Activated CD8-positive, alpha-beta memory T cell treated with anti-CD3 and anti-CD28 coated beads for 24 hours (primary cell): Measurements from ENCODE around the gene NELFB.

Experiments
- DNase-seq: peaks from one replicate; pipeline ENCODE4 v3.0.0-alpha.2; 2020

NELFB gene

DNA sequence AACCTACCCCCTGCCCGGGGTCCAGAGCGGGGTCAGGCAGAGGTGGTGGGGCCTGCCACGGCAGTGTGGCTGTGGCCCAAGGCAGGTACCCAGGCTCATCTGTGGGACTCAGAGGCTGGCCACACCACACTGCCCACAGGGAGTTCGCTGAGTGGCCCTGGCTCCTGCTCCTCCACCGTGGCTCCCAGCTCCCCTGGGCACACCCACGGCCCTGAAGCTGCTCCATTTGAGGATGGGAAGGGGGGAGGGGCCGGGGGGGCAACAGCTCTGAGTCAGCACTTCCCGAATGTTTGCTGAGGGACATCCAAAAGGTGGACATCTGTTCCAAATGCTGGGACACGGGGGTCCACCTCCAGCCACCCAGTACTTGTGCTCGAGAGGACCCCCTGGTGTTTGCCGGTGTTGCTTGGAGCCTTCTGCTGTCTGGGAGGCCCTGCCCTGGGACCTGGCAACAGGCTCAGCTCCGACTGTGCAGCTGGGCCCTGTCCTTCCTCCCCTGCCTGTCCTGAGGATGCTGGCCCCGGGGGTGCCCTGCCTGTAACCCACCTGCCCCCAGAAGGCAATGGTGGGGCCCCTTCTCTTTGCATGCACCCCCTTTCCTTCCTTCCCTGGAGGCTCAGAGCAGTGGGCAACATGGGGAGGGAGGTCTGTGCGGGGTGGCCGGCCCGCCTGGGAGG, 49.4 kb downstream of the NELFB start:
- DNase-seq: peak; percentile 63

DNA sequence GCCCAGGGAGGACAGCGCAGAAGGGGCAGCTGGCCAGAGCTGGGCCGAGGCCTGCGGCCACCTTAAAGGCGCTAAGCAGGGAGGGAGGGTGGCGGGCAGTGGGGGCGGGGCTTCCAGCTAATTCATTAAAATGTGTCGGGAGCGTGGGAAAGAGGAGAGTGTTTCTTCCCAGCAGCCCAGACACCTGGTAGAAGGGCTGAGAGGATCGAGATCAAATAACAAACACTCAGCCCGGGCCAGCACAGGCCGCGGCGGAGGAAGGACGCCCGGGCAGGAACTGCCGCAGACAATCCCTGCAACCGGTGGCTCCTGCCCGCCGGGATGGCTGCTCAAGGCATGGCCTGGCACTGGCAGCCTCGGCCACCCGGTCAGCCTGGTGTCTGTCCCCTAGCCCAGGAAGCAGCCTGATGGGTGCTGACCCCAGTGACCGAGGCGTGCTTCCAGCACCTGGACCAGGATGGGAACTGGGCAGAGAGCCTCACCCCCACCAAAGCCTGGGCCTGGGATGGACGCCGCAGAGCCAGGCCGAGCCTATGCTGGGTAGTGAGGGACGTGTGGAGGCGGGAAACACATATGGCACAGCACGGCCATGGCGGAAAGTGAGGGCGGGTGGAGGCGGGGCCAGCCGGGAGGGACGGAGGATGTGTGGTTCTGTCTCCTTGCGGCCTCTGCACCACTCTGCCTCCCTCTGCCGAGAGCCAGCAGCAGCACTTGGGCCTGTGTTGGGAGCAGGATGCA, 50.1 kb downstream of the NELFB start:
- peak; percentile 84 for DNase-seq

DNA sequence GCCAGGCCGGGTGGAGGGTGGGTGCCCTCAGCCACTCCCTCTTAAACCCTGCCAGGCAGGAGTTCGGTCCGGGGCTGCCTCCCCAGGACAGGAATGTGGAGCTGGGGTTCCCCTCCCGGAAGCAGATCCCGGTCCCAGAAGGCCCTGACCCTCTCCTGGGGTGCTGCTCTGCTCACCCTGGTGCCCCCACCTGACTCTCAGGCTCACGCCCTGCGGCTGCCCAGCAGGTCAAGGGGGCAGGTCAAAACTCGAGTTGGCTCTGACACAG, 50.6 kb downstream of the NELFB start:
- no peak for DNase-seq

DNA sequence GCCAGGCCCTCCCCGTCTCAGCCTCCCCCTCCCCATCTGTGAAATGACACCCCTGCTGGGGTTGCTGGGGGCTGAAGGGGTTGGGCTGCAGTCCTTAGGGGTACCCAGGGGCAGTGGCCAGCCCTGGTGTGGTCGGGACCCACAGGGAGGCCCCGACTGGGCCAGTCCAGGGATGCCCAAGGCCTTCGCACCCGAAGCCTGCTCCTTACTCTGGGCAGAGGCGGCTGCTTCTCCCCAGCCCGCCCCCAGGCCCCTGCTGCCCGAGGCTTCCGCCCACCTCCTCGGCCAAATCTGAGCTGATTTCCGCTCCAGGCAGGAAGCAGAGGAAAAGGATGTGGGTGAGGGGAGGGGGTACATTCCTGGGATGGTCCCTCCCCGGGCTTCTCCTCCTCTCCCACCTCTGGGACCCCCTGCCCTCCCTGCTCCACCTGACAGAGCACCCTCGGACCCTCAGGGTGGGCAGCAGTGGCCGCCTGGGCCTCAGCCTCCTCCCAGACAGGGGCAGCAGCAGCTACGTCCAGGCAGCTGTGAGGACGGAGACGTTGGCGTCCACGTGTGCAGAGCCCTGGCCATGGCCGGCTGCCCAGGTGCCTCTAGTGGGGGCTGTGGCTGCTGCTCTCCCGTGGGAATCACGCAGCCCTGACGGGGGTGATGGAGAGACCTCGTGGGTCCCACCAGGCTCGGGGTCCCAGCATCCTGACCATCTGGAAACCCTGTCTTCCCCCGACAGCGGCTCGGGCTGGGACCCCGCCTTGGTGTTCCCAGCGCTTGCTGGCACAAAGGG, 51.1 kb downstream of the NELFB start:
- DNase-seq: peak; percentile 63

DNA sequence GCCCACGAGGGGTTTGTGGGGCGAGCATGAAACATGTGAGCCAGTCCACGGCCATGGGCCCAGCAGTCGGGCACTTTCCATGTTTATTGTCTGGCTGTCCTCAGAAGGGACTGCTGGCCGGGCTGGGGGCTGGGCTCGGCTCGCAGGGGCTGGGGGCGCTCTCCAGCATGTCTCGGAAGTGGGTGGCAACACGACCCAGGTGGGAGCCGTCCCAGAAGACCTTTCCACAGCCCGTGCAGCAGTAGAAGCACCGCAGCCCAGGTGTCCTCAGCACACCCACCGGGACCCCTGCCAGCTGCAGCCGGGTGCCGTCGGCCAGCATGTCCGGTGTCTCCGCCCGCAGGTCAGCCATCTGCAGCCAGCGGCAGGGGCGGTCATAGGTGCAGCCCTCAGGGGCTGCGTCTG, 51.7 kb downstream of the NELFB start:
- peak; percentile 58 for DNase-seq

DNA sequence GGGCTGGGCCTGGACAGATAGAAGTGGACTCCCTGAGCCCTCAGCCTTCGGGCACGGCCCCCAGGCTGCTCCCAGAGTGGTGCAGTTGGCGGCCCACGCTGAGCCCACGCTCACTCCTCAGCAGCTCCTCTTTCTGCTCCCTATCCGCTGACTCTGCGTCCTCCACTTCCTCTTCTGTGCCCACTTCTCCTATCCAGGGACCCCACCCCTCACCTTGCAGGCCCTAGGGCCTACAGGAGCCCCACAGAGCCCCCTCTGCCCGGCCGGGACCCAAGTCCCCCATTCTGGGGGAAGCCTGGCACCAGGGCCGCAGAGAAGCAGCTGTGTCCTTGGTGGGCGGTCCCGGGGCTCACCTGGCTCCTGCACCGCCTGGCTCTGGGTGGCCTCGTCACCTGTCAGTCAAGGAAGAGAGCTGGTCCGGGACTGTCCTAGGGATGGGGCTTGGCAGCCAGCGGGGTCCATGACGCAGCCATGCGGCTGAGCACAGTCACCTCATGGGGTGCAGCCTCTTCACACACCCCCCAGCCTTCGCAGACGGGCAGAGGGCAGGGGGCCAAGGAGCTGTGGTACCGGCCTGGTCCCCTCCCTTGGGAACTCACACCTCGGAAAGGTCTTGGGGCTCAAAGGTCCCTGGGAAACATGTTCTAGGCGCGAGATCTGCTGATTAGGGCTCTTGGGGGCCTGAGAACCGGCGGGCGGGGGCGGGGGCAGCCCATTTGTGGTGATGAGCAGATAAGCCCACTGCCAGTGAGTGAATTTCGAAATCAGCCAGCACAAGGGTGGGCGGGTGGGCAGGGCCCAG, 52.3 kb downstream of the NELFB start:
- DNase-seq: peak; percentile 59

DNA sequence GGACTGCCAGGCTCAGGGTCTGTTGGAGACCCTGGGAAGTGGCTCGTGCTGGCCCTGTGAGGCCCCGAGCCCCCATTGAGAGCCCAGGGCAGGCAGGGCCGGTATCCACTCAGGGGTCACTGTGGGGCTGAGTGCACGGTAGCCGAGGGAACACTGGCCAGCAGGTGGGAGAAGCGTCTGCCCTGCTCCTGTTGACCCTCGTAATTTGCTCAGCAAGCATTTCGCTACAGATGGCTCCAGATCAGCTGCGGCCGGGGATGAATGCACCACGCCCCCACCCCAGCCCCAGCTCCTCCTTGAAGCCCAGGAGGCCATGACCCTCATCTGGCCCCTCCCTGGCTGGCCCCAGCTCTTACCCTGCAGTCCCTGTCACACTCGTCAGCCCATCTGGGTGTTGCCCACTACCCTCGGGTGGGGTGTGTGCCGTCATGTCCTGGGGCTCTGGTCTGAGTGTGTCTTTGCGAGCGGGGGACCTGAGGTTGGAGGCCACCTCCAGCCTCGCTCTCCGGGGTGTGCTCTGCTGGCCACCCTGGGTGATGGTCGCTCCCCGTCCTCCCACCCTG, 53.0 kb downstream of the NELFB start:
- peak; percentile 57 for DNase-seq

DNA sequence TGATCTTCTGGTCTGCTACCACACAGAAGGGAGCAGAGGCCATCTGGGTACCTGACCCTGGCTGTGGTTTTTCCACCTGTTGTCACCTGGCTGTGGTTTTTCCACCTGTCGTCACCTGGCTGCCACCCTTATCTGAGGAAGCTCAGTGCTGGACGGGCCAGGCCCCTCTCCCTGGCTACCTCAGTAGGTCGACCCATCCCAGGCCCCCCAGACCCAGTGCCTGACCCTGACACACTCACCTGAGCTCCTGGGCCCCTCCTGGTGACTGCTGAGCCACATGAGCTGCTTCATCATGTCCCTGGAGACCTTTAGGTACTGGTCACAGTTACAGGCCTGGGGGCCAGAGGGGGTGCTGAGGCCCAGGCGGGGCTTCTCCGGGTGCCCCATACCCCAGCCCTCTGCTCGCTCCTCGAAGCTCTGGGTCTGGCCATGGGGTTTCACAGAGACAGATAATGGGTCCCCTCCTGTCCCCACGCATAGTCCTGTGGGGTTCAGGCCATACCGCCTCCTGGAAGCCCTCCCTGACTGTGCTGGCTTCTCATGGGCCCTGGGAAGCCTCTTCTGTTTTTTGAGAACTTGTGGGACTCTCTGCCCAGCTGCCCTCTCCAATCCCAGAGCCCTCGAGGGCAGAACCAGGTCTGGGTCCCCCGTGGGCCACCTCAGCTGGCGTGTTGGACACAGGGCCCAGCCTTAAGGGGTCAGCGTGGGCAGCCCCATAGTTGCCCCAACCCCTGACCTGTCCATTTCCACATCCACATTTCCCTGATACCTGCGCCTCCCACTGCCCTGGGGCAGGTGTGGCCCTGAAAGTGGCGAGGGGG, 54.5 kb downstream of the NELFB start:
- no peak for DNase-seq

DNA sequence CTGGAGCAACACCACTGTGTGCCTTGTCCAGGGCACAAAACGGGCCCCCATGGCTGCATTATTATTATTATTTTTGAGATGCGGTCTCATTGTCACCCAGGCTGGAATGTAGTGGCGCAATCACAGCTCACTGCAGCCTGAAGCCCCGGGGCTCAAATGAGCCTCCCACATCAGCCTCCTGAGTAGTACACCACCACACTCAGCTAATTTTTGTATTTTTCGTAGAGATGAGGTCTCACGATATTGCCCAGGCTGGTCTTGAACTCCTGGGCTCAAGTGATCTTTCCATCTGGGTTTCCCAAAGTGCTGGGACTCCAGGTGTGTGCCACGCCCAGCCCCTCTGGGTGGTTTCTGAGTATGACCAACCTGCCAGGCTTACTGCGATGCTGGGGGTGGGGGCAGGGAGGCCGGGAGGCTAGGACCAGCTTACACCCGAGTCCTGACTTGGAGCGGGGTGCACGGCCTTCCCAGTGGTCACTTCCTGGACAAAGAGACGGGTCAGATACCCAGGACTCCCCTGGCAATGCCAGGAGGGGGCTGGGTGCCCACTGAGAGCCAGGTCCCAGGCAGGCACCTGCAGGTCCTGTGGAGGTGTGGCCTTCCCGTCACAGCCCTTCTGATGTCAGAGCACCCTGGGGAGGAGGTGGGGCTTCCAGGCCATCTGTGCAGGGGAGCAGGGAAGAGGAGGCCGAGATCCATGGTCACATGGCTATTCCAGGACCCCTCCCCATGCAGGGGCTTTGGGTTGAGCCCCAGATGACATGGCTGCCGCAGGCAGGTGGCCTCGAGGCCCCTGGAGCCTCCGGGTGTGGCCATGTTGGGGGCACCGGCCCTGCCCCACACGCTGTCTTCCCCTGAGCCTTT, 55.3 kb downstream of the NELFB start:
- DNase-seq: no peak

DNA sequence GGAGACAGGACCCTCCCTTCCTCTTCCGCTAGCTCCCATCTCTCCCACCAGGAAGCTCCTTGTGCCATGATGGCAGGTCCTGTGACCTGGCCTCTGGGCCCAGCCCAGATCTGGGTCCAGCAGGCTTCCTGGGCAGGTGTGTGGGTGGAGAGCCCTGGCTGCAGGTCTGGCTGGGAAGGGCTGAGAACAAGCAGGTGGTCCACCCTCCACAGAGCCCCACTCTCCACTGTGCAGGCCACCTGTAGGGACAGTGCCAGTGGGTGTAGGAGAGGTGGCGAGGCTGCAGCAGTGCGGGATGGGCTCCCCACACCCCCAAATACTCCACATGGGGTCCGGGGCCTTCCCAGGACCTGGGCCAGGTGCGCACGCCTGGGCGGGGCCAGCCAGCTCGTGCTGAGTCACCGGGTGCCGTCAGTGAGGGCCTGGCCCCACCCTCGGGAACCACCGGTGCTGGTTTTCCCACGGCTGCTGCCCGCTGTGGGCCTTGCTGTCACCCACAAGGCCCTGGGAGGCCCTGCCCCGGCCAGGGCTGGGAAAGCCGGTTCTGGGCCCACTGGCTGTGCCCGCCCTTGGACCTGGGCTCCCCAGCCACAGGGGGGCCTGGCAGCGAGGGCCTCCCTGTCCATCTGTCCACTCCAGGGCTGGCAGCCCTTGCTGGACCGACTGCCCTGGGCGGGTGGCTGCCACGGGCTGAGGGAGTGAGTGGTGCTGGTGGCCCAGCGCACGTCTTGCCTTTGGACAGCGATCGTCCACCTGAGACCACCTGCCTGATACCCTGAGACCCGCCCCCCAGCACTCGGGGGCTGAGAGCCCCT, 56.3 kb downstream of the NELFB start:
- peak; percentile 59 for DNase-seq

DNA sequence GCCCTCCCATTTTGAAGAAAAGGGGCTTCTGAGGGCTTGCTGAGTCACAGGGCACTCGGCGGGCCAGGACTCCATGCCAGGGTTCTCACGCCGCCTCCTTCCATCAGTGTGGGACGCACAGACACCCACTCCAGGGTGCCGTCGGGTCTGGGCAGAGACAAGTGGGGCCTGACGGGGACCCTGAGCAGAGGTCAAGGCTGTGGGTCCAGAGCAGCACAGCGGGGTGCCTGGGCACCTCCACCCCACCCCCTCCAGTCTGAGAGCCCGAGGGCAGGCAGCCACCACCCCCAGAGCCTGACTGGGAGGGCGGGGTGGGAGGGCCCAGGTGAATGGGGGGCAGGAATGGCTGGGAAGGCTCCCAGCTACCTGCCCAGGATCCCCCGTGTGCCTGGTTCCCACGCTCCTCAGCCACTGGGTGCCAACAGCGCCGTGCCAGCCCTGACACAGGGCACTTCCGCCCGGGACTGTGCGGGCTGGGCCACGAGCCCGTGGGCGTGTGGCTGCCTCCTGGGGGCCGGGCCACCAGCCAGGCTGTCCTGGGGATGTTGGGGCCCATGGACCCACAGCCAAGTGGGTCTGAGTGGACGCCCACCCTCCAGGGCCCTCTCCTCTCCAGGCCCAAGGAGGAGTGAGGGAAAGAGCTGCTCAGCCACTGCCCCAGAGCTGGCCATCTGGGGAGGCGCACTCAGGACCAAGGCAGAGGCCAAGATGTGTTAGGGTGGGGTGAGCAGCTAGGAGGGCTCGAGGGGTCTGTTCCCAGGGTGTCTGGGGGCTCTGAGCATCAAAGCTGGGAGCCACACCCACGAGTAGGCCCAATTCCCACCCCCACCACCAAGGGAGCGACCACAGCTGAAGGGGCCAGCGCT, 57.1 kb downstream of the NELFB start:
- no peak for DNase-seq

DNA sequence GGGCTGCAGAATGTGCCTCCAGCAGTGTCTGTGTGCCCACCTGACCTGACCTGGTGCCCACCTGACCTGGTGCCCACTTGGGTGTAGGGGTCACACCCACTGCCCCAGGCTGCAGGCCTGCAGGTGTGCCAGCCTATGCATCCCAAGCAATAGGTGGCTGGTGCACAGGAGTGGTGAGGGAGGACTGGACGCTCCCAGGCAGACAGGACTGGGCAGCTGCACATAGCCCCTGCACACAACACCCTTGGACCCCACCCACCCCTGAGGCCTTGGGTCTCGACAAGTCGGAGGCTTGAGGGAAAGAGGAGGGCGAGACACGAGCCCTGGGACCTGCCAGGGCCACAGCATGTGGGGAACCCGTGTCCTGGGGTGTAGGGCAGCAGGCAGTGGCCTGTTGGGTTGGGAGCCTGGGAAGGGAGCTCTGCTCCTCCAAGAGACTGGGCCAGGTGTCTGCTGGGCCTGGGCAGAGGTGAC, 57.8 kb downstream of the NELFB start:
- peak; percentile 51 for DNase-seq

DNA sequence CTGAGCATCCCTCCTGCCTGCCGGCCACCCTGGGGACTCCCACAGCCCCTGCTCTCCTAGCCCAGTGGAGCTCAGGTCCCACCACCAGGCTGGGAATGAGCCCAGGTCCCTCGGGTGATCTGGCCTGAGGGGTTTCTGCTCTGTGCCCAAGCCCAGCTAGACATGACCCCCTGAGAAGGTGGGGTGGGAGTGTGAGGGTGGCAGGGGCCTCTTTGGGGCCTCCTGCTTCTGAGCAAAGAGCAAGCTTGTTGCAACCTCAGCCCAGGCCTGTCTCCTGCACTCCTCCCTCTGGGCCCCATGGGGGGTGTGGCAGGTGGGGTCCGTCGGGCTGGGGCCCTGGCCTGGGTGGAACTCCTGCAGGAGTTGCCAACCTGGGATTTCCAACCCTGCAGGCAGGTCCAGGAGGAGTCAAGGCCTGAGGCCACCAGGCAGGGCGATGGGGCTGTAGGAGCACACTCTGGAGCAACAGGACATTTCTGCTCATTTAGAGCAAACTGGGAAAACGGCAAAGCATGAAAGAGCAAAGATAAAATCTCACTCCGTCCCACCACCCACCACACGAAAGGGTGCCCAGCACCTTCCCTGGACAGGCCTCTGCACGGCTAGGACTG, 58.3 kb downstream of the NELFB start:
- no peak for DNase-seq

DNA sequence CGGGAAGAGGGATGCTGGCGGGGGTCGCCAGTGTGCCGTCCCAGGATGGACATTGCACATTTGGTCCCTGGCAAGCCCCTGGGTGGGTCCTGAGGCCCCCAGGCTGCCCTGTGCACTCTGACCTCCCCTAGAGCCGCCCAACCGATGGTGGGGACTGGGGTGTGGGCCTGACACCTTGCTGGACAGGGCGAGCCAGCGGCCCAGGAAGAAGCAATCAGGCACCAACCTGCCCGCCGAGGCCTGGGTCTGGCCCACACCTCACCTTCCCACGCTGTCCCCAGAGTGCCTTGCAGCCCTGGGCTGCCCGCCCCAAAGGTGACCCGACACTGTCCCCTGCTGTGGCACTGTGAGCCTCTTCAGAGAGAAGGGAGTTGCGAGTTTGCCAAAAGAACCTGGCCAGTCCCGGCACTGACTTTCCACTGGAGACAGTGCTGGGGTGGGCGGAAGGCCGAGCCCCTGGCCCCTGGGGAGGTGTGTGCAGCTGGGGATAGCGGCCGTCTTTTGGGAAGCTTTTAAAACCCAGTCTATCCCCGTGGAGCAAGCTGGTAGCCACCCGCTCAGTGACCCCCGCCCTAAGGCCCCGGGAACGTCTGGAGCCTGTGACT, 58.9 kb downstream of the NELFB start:
- peak; percentile 42 for DNase-seq

DNA sequence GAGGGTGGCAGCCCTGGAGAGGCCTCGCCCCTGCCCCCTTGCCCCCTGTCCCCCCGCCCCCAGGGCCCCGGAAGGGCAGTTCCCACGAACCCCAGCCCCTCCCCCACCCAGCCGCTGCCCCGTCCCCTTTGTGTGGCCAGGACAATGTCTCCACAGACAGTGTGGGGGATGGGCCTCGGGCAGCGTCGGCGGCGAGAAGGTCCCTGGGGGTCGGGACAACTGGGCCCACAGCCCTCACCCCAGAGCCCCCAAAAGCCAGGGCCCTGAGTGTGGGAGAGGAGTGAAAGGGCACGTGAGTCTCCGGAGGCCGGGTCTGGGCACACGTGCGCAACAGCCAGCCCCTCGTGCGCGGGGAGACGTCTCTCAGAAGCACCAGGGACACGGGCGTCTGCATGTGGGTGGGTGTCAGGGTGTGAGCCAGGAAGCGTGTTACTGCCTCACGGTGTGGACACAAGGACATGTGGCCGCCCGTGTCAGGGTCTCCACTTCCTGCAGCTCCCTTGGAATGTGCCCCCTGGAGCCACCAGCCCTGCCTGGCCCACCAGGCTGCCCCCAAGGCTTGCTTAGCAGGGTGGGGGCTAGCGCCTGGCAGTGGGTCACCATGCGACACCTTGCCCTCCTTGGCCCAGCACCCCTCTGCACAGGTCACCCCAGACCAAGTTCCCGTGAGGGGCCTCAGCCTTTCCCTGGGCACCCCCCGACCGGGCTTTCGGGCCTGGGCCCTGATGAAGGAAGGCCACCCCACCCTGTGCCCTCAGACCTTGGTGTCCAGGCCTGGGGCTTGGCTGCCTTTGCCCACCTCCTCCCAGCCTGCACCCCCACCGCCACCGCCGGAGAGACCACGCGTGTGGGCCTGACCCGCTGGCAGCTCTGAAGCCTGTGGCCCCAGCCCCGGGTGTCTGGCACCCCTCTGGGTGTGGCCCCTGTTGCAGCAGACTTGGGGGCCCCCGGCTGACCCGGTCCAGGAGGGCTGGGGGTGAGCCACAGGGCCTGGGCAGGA, 59.7 kb downstream of the NELFB start:
- DNase-seq: peak; percentile 41

DNA sequence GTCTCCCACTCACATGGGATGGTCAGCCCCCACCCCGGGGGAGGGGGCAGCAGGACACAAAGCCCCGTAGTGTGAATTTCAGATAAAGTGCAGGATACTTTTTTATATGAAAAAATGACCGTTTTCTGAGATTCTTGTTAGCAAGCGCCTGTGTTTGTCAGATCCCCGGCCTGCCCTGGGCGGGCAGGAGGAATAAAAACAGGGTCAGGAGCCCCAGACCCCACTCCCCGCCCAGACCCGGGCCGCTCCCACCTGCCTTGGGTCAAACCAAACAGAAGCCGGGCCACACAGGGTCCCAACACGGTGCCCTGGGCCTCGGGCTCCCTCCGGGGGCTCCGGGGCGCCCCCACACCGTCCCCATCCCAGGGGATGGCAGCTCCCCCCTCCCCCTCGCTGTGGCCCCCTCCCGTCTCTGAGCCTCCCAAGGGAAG, 60.5 kb downstream of the NELFB start:
- DNase-seq: peak; percentile 53
